NB4 (cell line): ENCODE measurements around the gene OR7A10.

Source experiments
- DNase-seq: peaks from one replicate; pipeline ENCODE4 v3.0.0; 2010; ENCODE audit warnings: low read depth
- H3K4me3 ChIP-seq: one replicate; pipeline ENCODE4 v1.5.1; 2011; ENCODE audit warnings: mild to moderate bottlenecking, low read depth, low read length, moderate library complexity
- CTCF ChIP-seq: IDR thresholded peaks from one replicate; pipeline ENCODE4 v1.5.1; 2012; ENCODE audit warnings: low read depth, low read length
- MYC ChIP-seq: IDR thresholded peaks from 2 replicates; pipeline ENCODE4 v1.6.1; 2011; ENCODE audit warnings: low read depth, low read length
- POLR2A ChIP-seq: IDR thresholded peaks from 2 replicates; pipeline ENCODE4 v1.6.1; 2011; ENCODE audit warnings: mild to moderate bottlenecking; ENCODE audit not compliant: insufficient read length; ENCODE audit errors: extremely low read depth
- TF ChIP-seq, protein P1 (sequence below): IDR thresholded peaks from 2 replicates; pipeline ENCODE4 v1.6.1; 2011; ENCODE audit warnings: low read depth, low read length

OR7A10 gene

DNA sequence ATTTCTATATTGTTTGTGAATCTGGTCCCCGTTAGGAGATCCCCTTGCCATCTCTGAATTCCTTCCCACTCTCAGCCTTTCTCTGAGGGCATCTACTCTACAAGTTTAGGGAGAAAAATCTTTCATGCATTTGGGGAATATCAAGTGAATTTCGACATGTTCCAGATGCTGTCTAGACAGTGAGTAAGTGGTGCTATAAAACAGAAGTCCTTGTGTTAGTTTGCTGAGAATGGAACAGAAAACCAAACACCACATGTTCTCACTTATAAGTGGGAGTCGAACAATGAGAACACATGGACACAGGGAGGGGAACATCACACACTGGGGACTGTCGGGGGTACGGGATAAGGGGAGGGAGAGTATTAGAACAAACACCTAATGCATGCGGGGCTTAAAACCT lies 5.1 kb downstream of the OR7A10 start:
- TF ChIP-seq POLR2A: no peak
- TF ChIP-seq CTCF: no peak
- TF ChIP-seq, protein P1, sequence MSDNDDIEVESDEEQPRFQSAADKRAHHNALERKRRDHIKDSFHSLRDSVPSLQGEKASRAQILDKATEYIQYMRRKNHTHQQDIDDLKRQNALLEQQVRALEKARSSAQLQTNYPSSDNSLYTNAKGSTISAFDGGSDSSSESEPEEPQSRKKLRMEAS: no peak
- TF ChIP-seq MYC: no peak

GRCh38 chr19:14843169-14843568 lies 5.6 kb downstream of the OR7A10 start:
- no peak for DNase-seq
- no peak overlapping the region for H3K4me3 ChIP-seq
- TF ChIP-seq POLR2A (no peak), MYC (no peak), CTCF (no peak)
- TF ChIP-seq, protein P1: no peak

More for the DNA sequence above, 5.1 kb downstream of the OR7A10 start:
- no peak for DNase-seq
- H3K4me3 ChIP-seq: no peak overlapping the region

DNA sequence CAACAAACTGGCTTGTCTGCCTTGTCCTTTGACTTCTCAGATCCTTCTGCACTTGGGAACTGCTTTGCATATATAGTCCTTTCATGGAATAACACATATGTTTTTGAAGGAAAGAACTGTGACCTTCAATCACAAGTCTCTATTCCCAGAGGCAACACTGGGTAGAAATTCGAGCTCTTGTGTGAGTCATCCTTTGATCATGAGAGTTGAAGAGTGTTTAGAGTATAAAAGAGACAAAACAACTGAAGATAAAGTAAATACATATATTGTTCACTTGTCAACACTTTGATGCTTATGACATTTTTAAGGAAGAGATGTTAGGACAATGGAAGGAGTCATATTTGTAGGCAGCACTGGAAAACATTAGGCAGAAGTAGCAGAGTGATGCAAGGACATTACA lies 8.5 kb downstream of the OR7A10 start:
- no peak for DNase-seq
- no peak overlapping the region for H3K4me3 ChIP-seq
- no peak for TF ChIP-seq MYC
- TF ChIP-seq CTCF: no peak
- no peak for TF ChIP-seq POLR2A
- TF ChIP-seq, protein P1: no peak

GRCh38 chr19:14837391-14837790 lies 11.3 kb downstream of the OR7A10 start:
- no peak for DNase-seq
- H3K4me3 ChIP-seq: no peak overlapping the region
- TF ChIP-seq CTCF: no peak
- no peak for TF ChIP-seq POLR2A
- TF ChIP-seq, protein P1: no peak
- TF ChIP-seq MYC: no peak

DNA sequence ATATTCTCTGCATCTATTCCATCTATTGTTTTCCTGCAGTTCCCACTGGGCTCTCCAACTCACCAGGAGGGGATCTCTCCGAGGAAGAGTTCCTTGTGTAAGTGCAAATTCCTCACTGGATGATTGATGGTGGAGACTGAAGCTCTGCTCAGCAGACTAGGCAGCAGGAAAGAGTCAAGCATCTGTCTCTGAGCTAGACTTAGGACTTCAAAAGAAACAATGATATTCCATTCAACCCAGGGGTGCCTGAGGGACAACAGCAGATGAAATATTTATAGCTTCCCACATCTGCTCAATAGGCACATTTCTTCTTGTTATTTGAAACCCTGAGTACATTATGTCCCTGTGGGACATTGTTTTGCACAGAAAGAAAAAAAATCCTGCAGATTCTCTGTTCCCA lies 13.7 kb downstream of the OR7A10 start, which contains the start of the genes OR7A5 and OR7C1:
TSS of gene OR7A5 (minus strand) at position 175 of the 400 bp plus-strand sequence. CDS start 6,944 bp downstream, outside the sequence.
TSS of gene OR7C1 (minus strand) at position 175 of the 400 bp plus-strand sequence. CDS start 35,049 bp downstream, outside the sequence.
- H3K4me3 ChIP-seq: no peak within 1 kb of the TSS
- DNase-seq: no peak
- no peak for TF ChIP-seq POLR2A
- TF ChIP-seq, protein P1: no peak
- TF ChIP-seq CTCF: no peak
- no peak for TF ChIP-seq MYC

- DNase-seq: no peak
- no peak overlapping the region for H3K4me3 ChIP-seq
- no peak for TF ChIP-seq CTCF
- TF ChIP-seq MYC: no peak
- TF ChIP-seq POLR2A: no peak
- TF ChIP-seq, protein P1: no peak
These were observed 18.0 kb downstream of the OR7A10 start for GRCh38 chr19:14830702-14831101.
